K562 (cell line): Measurements from ENCODE around the gene RINL. TPM values are rescaled to one million over a fixed set of nuclear protein-coding genes. Genes with fewer than 3 reads are reported as not detected.

ENCODE experiments used
- CREB1 ChIP-seq, 2 experiments: sonication (generic) in 1 of 2; formaldehyde crosslinking in 1 of 2; IDR thresholded peaks; 2 replicates each; pipeline versions ENCODE4 v1.6.1 to v1.8.0; 2012 to 2022; ENCODE audit warnings: inconsistent platforms in 1 of 2, mild to moderate bottlenecking in 1 of 2, missing genetic modification reagents in 1 of 2, moderate library complexity in 1 of 2
- ELF2 ChIP-seq: fragments of 250-450 bp; sonication (Bioruptor Pico); IDR thresholded peaks from 2 replicates; pipeline ENCODE4 v1.5.0; 2021; ENCODE audit warnings: mild to moderate bottlenecking
- HMG20B ChIP-seq: fragments of 250-450 bp; sonication (Bioruptor Pico); IDR thresholded peaks from 2 replicates; pipeline ENCODE4 v1.5.0; 2021; ENCODE audit warnings: mild to moderate bottlenecking
- MIER1 ChIP-seq: fragments of 450-650 bp; IDR thresholded peaks from 2 replicates; pipeline ENCODE4 v1.6.1; 2016; ENCODE audit warnings: antibody characterized with exemption, mild to moderate bottlenecking, low read depth
- MTA1 ChIP-seq: fragments of 450-650 bp; IDR thresholded peaks from 2 replicates; pipeline ENCODE4 v1.6.1; 2017; ENCODE audit warnings: borderline replicate concordance
- NFRKB ChIP-seq: fragments of 450-650 bp; IDR thresholded peaks from 2 replicates; pipeline ENCODE4 v1.6.1; 2016; ENCODE audit warnings: low read depth
- PHF21A ChIP-seq: fragments of 450-650 bp; IDR thresholded peaks from 2 replicates; pipeline ENCODE4 v1.6.1; 2017; ENCODE audit warnings: low read depth, borderline replicate concordance
- SIN3A ChIP-seq, 2 experiments: fragments of 150-350 bp in 1 of 2; IDR thresholded peaks; 2 replicates each; pipeline ENCODE4 v1.6.1; 2011 to 2016; ENCODE audit warnings: borderline replicate concordance in 2 of 2, low read depth in 2 of 2, low read length in 2 of 2, mild to moderate bottlenecking in 2 of 2, moderate library complexity in 2 of 2; ENCODE audit not compliant: control insufficient read depth in 1 of 2
- SMAD3 ChIP-seq: fragments of 450-650 bp; formaldehyde crosslinking; conservative IDR thresholded peaks from 2 replicates; pipeline ENCODE4 v1.4.0; 2020; ENCODE audit warnings: mild to moderate bottlenecking
- SMARCA5 ChIP-seq: fragments of 450-650 bp; IDR thresholded peaks from 2 replicates; pipeline ENCODE4 v1.6.1; 2016
- SPI1 ChIP-seq: IDR thresholded peaks from 2 replicates; pipeline ENCODE4 v1.6.1; 2011; ENCODE audit warnings: low read depth, low read length, control low read depth, borderline replicate concordance
- TRIM25 ChIP-seq: fragments of 450-650 bp; IDR thresholded peaks from 2 replicates; pipeline ENCODE4 v1.7.0; 2016; ENCODE audit warnings: borderline replicate concordance
- ZBTB9 ChIP-seq: fragments of 450-650 bp; formaldehyde crosslinking; IDR thresholded peaks from 2 replicates; pipeline ENCODE4 v1.4.0; 2020; ENCODE audit warnings: mild to moderate bottlenecking, moderate library complexity
- ZNF253 ChIP-seq: fragments of 250-450 bp; sonication (Bioruptor Pico); conservative IDR thresholded peaks from 2 replicates; pipeline ENCODE4 v1.6.1; 2021; ENCODE audit warnings: mild to moderate bottlenecking
- ZNF347 ChIP-seq: fragments of 450-650 bp; formaldehyde crosslinking; IDR thresholded peaks from 2 replicates; pipeline ENCODE4 v1.4.0; 2020; ENCODE audit warnings: low read depth, mild to moderate bottlenecking, moderate library complexity
- ZNF398 ChIP-seq: fragments of 250-450 bp; sonication (Bioruptor Pico); IDR thresholded peaks from 2 replicates; pipeline ENCODE4 v1.8.0; 2021; ENCODE audit warnings: moderate library complexity, mild to moderate bottlenecking, inconsistent platforms
- ZNF431 ChIP-seq: sonication (generic); formaldehyde crosslinking; IDR thresholded peaks from 2 replicates; pipeline ENCODE4 v1.8.0; 2022; ENCODE audit warnings: mild to moderate bottlenecking, missing genetic modification reagents
- ZNF551 ChIP-seq: fragments of 250-450 bp; sonication (Bioruptor Pico); IDR thresholded peaks from 2 replicates; pipeline ENCODE4 v1.5.0; 2021; ENCODE audit warnings: mild to moderate bottlenecking, moderate library complexity
- ZNF609 ChIP-seq: sonication (generic); formaldehyde crosslinking; IDR thresholded peaks from 2 replicates; pipeline ENCODE4 v1.8.1; 2023; ENCODE audit warnings: missing genetic modification reagents, mild to moderate bottlenecking, borderline replicate concordance
- polyA plus RNA-seq, 8 experiments: library from polyadenylated mRNA; depleted of rRNA in 4 of 8; stranded (reverse) in 5 of 8; unstranded in 3 of 8; fragments of >200 nt; fragmentation: Nextera tagmentation in 2 of 8; fragmentation: Illumina TruSeq in 1 of 8; extraction: Ambion mirVana in 2 of 8; extraction: Trizol in 1 of 8; gene quantifications; 2 replicates each; pipeline versions ENCODE4 v1.2.1 to v1.2.3, GENCODE V29; 2011 to 2014; ENCODE audit warnings: inconsistent platforms in 1 of 8, missing spikeins in 1 of 8
- total RNA-seq, 7 experiments: library from RNA; depleted of rRNA in 6 of 7; stranded (reverse); fragments of >200 nt in 6 of 7; fragmentation: Illumina TruSeq in 2 of 7; extraction: Trizol in 2 of 7; gene quantifications; 2 replicates each; pipeline versions ENCODE4 v1.2.1 to v1.2.3, GENCODE V29; 2011 to 2021; ENCODE audit warnings: low replicate concordance in 1 of 7

The RINL gene
- total and polyA plus RNA-seq, 9 of the 15 experiments (the other 6 are each of a cell fraction or from before 2014, with no cell fraction given), result 0.82 to 10.9 (median 4.9) TPM

GRCh38 chr19:38850436-38850975, 27.6 kb downstream of the RINL start (continued):
- TF ChIP-seq ZBTB9 (CRISPR knock-in tag) (0 out of 2 replicates have a peak, but pooled peaks have one; percentile 35), NFRKB (peak; percentile 7; the same call in 1 of the 2 replicates), MIER1 (no peak), ZNF551 (CRISPR knock-in tag) (no peak), ZNF431 (CRISPR knock-in tag) (no peak), ELF2 (CRISPR knock-in tag) (peak; percentile 82), MTA1 (peak; percentile 97), SMAD3 (no peak), PHF21A (peak; percentile 47; the same call in 1 of the 2 replicates), SIN3A (IDR thresholded peaks at IDR 0.05; ENCODE audit: borderline replicate concordance in 2 of 2, control insufficient read depth in 1 of 2, low read depth in 2 of 2, low read length in 2 of 2) (peak in 1 of 2 experiments; percentile 70; a peak in 1 of 4 replicates), ZNF609 (CRISPR knock-in tag) (no peak), CREB1 (IDR thresholded peaks at IDR 0.05) (peak; percentile 92), CREB1 (CRISPR knock-in tag; IDR thresholded peaks at IDR 0.05) (peak; percentile 93), ZNF253 (CRISPR knock-in tag) (no peak), HMG20B (CRISPR knock-in tag) (no peak), SMARCA5 (no peak), ZNF347 (CRISPR knock-in tag) (no peak), ZNF398 (CRISPR knock-in tag) (no peak), TRIM25 (no peak), SPI1 (0 out of 2 replicates have a peak, but pooled peaks have one; percentile 0)
